ENCODE measurements around the gene SGSH. TPM values are rescaled to one million over a fixed set of nuclear protein-coding genes. Genes with fewer than 3 reads are reported as not detected.

SGSH gene
- total RNA-seq, 2 donors from 2014 or later, result 18.0 to 23.0 TPM

- DNase-seq, result no peak
- intact Hi-C loops (cut with DNase I), result no loop called here
- ATAC-seq, result no peak
Measured at GRCh38 chr17:80169784-80170500, 50.2 kb downstream of the SGSH start, which contains the start of gene CARD14. TSS of gene CARD14 (plus strand) at chr17:80170030. CDS start at chr17:80181439, 11,409 bp downstream.

GRCh38 chr17:80169107-80169506, 51.0 kb downstream of the SGSH start:
- no peak for DNase-seq
- ATAC-seq, result no peak
- intact Hi-C loops (cut with DNase I), result no loop called here

GRCh38 chr17:80168371-80168770, 51.8 kb downstream of the SGSH start:
- ATAC-seq (peak in 1 of 2 donors; percentile 39), DNase-seq (no peak)
- intact Hi-C loops (cut with DNase I), result no loop called here

- ATAC-seq (no peak), DNase-seq (no peak)
- intact Hi-C loops (cut with DNase I), result no loop called here
Measured at GRCh38 chr17:80166446-80166845, 53.7 kb downstream of the SGSH start.

- DNase-seq (no peak), ATAC-seq (no peak)
- intact Hi-C loops (cut with DNase I), result no loop called here
Measured at GRCh38 chr17:80164185-80164584, 55.9 kb downstream of the SGSH start.

DNA sequence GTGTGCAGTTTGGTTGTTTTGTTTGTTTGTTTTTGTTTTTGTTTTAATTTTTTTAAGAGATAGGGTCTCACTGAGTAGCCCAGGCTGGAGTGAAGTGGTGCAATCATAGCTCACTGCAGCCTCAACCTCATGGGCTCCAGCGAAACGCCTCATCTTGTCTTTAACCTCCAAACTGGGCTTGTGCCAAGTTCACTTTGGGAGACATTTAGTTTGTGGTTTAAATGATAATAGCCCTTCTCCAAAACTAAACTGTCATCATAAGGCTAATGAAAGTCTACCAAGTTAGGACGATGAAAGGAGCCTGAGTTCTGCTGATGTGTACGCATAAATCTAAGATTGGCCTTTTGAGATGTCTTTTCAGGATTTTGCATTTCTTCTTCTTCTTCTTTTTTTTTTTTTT, 56.8 kb downstream of the SGSH start:
- ATAC-seq (no peak), DNase-seq (no peak)
- intact Hi-C loops (cut with DNase I), result no loop called here

DNA sequence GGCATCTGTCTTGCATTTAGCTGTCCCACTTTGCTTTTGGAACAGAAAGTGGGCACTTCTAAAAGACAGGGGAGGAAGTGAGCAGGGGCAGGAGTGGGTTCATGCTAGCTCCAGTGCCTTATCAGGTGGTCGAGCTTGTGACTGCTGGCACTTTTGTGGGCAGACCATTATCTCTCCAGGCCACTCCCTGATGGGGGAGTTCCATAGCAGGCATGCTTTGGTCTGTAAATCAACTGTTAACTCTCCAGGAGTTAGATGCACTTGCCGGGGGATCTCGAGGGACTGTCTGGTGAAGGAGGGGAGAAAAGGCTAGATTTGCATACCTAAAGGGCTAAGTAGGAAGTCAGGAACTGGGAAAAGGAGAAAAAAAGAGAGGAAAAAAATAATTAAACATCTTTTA, 59.6 kb downstream of the SGSH start:
- intact Hi-C loops (cut with DNase I), result no loop called here
- ATAC-seq, result peak in 1 of 2 donors; percentile 30
- DNase-seq, result no peak

Other genes with a start within 250 kb of the SGSH start
- gene TBC1D16, start 184.5 kb downstream of the SGSH start, total RNA-seq, result 10 to 100 TPM; 29.9 to 30.9 TPM
- gene CCDC40, start 183.7 kb downstream of the SGSH start, total RNA-seq, result 1 to 10 TPM; 5.9 to 9.8 TPM
- gene GAA, start 118.8 kb downstream of the SGSH start, total RNA-seq, result 10 to 100 TPM; 43.8 to 48.7 TPM
- 10 to 100 TPM; 36.6 to 46.9 TPM for gene EIF4A3, start 73.2 kb downstream of the SGSH start, total RNA-seq
- not detected for gene CARD14, start 50.3 kb downstream of the SGSH start, total RNA-seq
- gene SLC26A11, start 94 bp upstream of the SGSH start, total RNA-seq, result 1 to 10 TPM; 6.4 to 6.6 TPM
- gene RNF213, start 40.5 kb upstream of the SGSH start, total RNA-seq, result 10 to 100 TPM; 43.4 to 48.4 TPM
- gene ENDOV, start 194.8 kb upstream of the SGSH start, total RNA-seq, result 10 to 100 TPM; 10.3 to 11.7 TPM

Data from left cardiac atrium (tissue), 4 donors.